Ovary (tissue), 3 donors: Measurements from ENCODE around the gene APLNR.

Source experiments
- EP300 ChIP-seq: sonication (generic); formaldehyde crosslinking; IDR thresholded peaks from one replicate; pipeline ENCODE4 v1.6.1; 2017; ENCODE audit warnings: antibody characterized with exemption
- POLR2A ChIP-seq: fragments of 450-650 bp; IDR thresholded peaks from one replicate; pipeline ENCODE4 v1.6.1; 2017; ENCODE audit warnings: antibody characterized with exemption, mild to moderate bottlenecking, moderate library complexity
- TF ChIP-seq, protein P1 (sequence below), 3 donors: fragments of 450-650 bp in 2 of 3; fragments of 200-600 bp in 1 of 3; IDR thresholded peaks; one replicate each; pipeline versions ENCODE4 v1.5.1 to v1.8.0; 2016 to 2022; ENCODE audit warnings: antibody characterized with exemption in 3 of 3, mild to moderate bottlenecking in 1 of 3
- donor health status: DM: no; HTN: no; CAD: no.

DNA sequence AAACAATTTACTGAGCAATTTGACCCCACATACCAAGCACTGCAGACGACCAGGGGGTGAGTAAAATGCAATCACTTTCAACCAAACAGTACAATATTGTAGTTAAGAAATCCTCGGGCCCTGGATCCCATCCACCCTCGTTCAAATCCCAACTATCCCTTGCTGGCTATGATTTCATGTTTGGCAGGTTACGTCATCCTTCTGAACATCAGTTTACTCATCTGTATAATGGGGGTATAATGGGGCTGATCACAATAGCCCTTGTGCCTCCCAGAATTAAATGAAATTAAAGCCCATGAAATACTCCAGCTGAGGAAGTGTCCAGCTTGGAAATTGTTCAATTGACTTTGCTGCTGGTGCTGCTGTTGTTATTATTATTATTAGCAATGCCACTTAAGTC, 20.6 kb downstream of the APLNR start:
- TF ChIP-seq POLR2A: no peak
- TF ChIP-seq, protein P1, sequence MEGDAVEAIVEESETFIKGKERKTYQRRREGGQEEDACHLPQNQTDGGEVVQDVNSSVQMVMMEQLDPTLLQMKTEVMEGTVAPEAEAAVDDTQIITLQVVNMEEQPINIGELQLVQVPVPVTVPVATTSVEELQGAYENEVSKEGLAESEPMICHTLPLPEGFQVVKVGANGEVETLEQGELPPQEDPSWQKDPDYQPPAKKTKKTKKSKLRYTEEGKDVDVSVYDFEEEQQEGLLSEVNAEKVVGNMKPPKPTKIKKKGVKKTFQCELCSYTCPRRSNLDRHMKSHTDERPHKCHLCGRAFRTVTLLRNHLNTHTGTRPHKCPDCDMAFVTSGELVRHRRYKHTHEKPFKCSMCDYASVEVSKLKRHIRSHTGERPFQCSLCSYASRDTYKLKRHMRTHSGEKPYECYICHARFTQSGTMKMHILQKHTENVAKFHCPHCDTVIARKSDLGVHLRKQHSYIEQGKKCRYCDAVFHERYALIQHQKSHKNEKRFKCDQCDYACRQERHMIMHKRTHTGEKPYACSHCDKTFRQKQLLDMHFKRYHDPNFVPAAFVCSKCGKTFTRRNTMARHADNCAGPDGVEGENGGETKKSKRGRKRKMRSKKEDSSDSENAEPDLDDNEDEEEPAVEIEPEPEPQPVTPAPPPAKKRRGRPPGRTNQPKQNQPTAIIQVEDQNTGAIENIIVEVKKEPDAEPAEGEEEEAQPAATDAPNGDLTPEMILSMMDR (IDR thresholded peaks at IDR 0.05): no peak
- TF ChIP-seq EP300: no peak
